T1000 (cell line): Measurements from ENCODE around the gene ATIC.
"Not testable (repeated sequence)": the region's sequence is repeated elsewhere in the genome, so short reads cannot be mapped to it uniquely, and the experiment has no call there.

Experiments
- DNase-seq: peaks from one replicate; lab custom pipeline; 2025; ENCODE audit warnings: mixed read lengths; lab: John Stamatoyannopoulos, UW

Gene ATIC

GRCh38 chr2:215315301-215315700, 3.4 kb downstream of the ATIC start:
- DNase-seq = no peak

- no peak for DNase-seq
Measured at GRCh38 chr2:215316336-215316735, 4.5 kb downstream of the ATIC start.

GRCh38 chr2:215319500-215319899, 7.6 kb downstream of the ATIC start:
- DNase-seq = no peak

GRCh38 chr2:215320102-215320501, 8.2 kb downstream of the ATIC start:
- no peak for DNase-seq

GRCh38 chr2:215320679-215321078, 8.8 kb downstream of the ATIC start:
- no peak for DNase-seq

- no peak for DNase-seq
Measured at GRCh38 chr2:215324811-215325210, 13.0 kb downstream of the ATIC start.

- no peak for DNase-seq
Measured at GRCh38 chr2:215328066-215328465, 16.2 kb downstream of the ATIC start.

GRCh38 chr2:215332872-215333595, 21.2 kb downstream of the ATIC start:
- no peak for DNase-seq

- no peak for DNase-seq
Measured at GRCh38 chr2:215338883-215339679, 27.2 kb downstream of the ATIC start.

- DNase-seq = no peak
Measured at GRCh38 chr2:215347878-215348277, 36.0 kb downstream of the ATIC start.

- no peak for DNase-seq
Measured at GRCh38 chr2:215352602-215353001, 40.7 kb downstream of the ATIC start.

- no peak for DNase-seq
Measured at GRCh38 chr2:215354771-215355695, 43.2 kb downstream of the ATIC start.

GRCh38 chr2:215355801-215356200, 43.9 kb downstream of the ATIC start:
- DNase-seq = no peak

- DNase-seq = no peak
Measured at GRCh38 chr2:215356334-215356947, 44.6 kb downstream of the ATIC start.

GRCh38 chr2:215356948-215357461, 45.1 kb downstream of the ATIC start:
- DNase-seq = no peak

GRCh38 chr2:215357660-215358059, 45.8 kb downstream of the ATIC start:
- no peak for DNase-seq

- no peak for DNase-seq
Measured at GRCh38 chr2:215358312-215358845, 46.5 kb downstream of the ATIC start.

- DNase-seq = no peak
Measured at GRCh38 chr2:215358891-215359575, 47.2 kb downstream of the ATIC start.

GRCh38 chr2:215359576-215359922, 47.7 kb downstream of the ATIC start:
- no peak for DNase-seq

GRCh38 chr2:215360059-215360458, 48.2 kb downstream of the ATIC start:
- not testable (repeated sequence) for DNase-seq

GRCh38 chr2:215360596-215360995, 48.7 kb downstream of the ATIC start:
- DNase-seq = no peak
